ENCODE results near the gene SCYL1. TPM values are rescaled to one million over a fixed set of nuclear protein-coding genes. Genes with fewer than 3 reads are reported as not detected.

The SCYL1 gene
- total and polyA plus RNA-seq, 7 donors: 57.3 to 100 (median 67.1) TPM

- H3K4me3 ChIP-seq: no peak overlapping the region
- TF ChIP-seq POLR2AphosphoS5 (IDR thresholded peaks at IDR 0.05) (no peak), POLR2A (IDR thresholded peaks at IDR 0.05) (no peak), EP300 (IDR thresholded peaks at IDR 0.05) (no peak), CTCF (IDR thresholded peaks at IDR 0.05) (no peak)
- peaks cover 5 to 59% (median 28%) of the 10 kb centered on the region in 4 donors for H3K36me3 ChIP-seq
- H3K27ac ChIP-seq: peak overlapping the region in 2 of 4 donors; percentile 65 to 79
- peaks cover 0 to 23% (median 10%) of the 10 kb centered on the region in 4 donors for H3K4me1 ChIP-seq
- DNase-seq: no peak
- H3K27me3 ChIP-seq: no peaks in the 10 kb centered on the region
- 83 to 89% methylated on average over 52 of the region's 52 CpGs for WGBS, 2 donors
- intact Hi-C loops (cut with DNase I): no loop called here
- no peaks in the 10 kb centered on the region for H3K9me3 ChIP-seq
Observed at GRCh38 chr11:65547446-65548125, 22.7 kb downstream of the SCYL1 start.

GRCh38 chr11:65548395-65548794 is 23.5 kb downstream of the SCYL1 start:
- Histone ChIP-seq H3K4me1 (peaks cover 0 to 24% (median 10%) of the 10 kb centered on the region in 4 donors), H3K27ac (no peak overlapping the region), H3K36me3 (peaks cover 7 to 59% (median 31%) of the 10 kb centered on the region in 4 donors), H3K9me3 (no peaks in the 10 kb centered on the region), H3K4me3 (no peak overlapping the region), H3K27me3 (no peaks in the 10 kb centered on the region)
- no peak for DNase-seq
- no peak for TF ChIP-seq POLR2A (IDR thresholded peaks at IDR 0.05)
- no peak for TF ChIP-seq POLR2AphosphoS5 (IDR thresholded peaks at IDR 0.05)
- 86 to 90% methylated on average over 3 of the region's 3 CpGs for WGBS, 2 donors
- intact Hi-C loops (cut with DNase I): no loop called here

GRCh38 chr11:65549096-65549495 is 24.2 kb downstream of the SCYL1 start:
- no peak overlapping the region for H3K27ac ChIP-seq
- H3K27me3 ChIP-seq: no peaks in the 10 kb centered on the region
- H3K4me1 ChIP-seq: peaks cover 0 to 30% (median 13%) of the 10 kb centered on the region in 4 donors
- H3K9me3 ChIP-seq: no peaks in the 10 kb centered on the region
- 87 to 95% methylated on average over 3 of the region's 3 CpGs for WGBS, 2 donors
- H3K4me3 ChIP-seq: no peak overlapping the region
- no peak for TF ChIP-seq POLR2A (IDR thresholded peaks at IDR 0.05)
- no peak for TF ChIP-seq POLR2AphosphoS5 (IDR thresholded peaks at IDR 0.05)
- TF ChIP-seq CTCF (IDR thresholded peaks at IDR 0.05): no peak
- no peak for TF ChIP-seq EP300 (IDR thresholded peaks at IDR 0.05)
- peaks cover 11 to 63% (median 31%) of the 10 kb centered on the region in 4 donors for H3K36me3 ChIP-seq
- no peak for DNase-seq
- intact Hi-C loops (cut with DNase I): no loop called here

GRCh38 chr11:65551572-65552387 is 26.9 kb downstream of the SCYL1 start:
- Histone ChIP-seq H3K9me3 (no peaks in the 10 kb centered on the region), H3K27ac (peak overlapping the region in 2 of 4 donors; percentile 2 to 18), H3K4me1 (peaks cover 0 to 50% (median 31%) of the 10 kb centered on the region in 4 donors), H3K27me3 (no peaks in the 10 kb centered on the region), H3K36me3 (peaks cover 11 to 55% (median 31%) of the 10 kb centered on the region in 4 donors), H3K4me3 (no peak overlapping the region)
- intact Hi-C loops (cut with DNase I): no loop called here
- no peak for DNase-seq
- 13 to 33% methylated on average over 17 of the region's 17 CpGs for WGBS, 2 donors
- peak in 1 of 4 experiments; percentile 27 for TF ChIP-seq CTCF (IDR thresholded peaks at IDR 0.05)
- no peak for TF ChIP-seq EP300 (IDR thresholded peaks at IDR 0.05)

GRCh38 chr11:65552388-65552951 is 27.6 kb downstream of the SCYL1 start:
- WGBS, 2 donors: 58 to 76% methylated on average over 9 of the region's 9 CpGs
- peaks cover 0 to 50% (median 35%) of the 10 kb centered on the region in 4 donors for H3K4me1 ChIP-seq
- intact Hi-C loops (cut with DNase I): no loop called here
- H3K9me3 ChIP-seq: no peaks in the 10 kb centered on the region
- no peaks in the 10 kb centered on the region for H3K27me3 ChIP-seq
- peak overlapping the region in 1 of 4 donors; percentile 2 for H3K27ac ChIP-seq
- H3K36me3 ChIP-seq: peaks cover 11 to 52% (median 29%) of the 10 kb centered on the region in 4 donors
- H3K4me3 ChIP-seq: no peak overlapping the region
- no peak for DNase-seq
- TF ChIP-seq EP300 (IDR thresholded peaks at IDR 0.05): no peak
